Skeletal muscle cell (primary cell): ENCODE data around the gene ANKRD40.
"Not testable (repeated sequence)": the region's sequence is repeated elsewhere in the genome, so short reads cannot be mapped to it uniquely, and the experiment has no call there.

ENCODE experiments used
- DNase-seq: peaks from one replicate; pipeline ENCODE4 v3.0.0-alpha.2; 2010; ENCODE audit warnings: low read depth
- H3K4me3 ChIP-seq: 2 replicates; pipeline ENCODE4 v1.5.1; 2011; ENCODE audit warnings: low read depth, mild to moderate bottlenecking, control low read depth, low read length, moderate library complexity

The ANKRD40 gene

GRCh38 chr17:50689956-50690886 is 17.5 kb downstream of the ANKRD40 start:
- H3K4me3 ChIP-seq, result no peak overlapping the region
- no peak for DNase-seq

DNA sequence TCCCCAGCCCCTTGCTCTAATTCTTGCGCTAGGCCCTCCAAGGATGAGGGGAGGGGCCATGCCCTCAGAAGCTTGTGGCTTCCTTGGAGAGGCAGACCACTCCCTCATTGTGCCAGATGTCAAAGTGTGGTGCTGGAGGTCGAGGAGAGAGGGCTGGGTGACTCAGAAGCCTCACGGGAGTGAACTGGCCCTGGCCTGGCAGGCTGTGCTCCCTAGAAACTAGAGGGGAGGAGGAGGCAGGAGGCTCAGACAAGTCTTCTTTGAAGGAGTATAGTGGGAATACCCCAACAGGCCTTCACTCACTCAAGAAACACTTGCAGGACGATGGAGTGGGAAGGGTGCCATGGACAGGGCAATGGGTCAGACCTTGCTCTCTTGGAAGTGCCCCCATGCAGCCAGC is 18.5 kb downstream of the ANKRD40 start:
- no peak for DNase-seq
- no peak overlapping the region for H3K4me3 ChIP-seq

DNA sequence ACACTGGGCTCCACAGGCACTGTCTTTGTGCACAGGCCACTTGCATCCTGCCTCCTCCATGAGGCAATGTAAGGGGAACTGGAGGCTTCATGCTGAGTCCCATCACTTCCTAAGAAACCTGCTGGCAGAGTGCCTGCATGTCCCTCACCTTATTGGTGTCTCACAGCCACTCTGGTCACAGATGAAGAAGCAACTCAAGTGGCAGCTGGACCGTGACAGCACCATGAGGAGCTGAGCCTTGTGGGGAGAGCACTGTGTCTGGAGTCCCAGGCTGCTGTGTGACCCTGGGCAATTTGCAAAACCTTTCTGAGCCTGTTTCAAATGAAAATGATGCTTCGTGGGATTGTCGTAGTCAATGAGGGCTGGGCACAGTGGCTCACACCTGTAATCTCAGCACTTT is 19.5 kb downstream of the ANKRD40 start:
- no peak for DNase-seq
- H3K4me3 ChIP-seq, result no peak overlapping the region

DNA sequence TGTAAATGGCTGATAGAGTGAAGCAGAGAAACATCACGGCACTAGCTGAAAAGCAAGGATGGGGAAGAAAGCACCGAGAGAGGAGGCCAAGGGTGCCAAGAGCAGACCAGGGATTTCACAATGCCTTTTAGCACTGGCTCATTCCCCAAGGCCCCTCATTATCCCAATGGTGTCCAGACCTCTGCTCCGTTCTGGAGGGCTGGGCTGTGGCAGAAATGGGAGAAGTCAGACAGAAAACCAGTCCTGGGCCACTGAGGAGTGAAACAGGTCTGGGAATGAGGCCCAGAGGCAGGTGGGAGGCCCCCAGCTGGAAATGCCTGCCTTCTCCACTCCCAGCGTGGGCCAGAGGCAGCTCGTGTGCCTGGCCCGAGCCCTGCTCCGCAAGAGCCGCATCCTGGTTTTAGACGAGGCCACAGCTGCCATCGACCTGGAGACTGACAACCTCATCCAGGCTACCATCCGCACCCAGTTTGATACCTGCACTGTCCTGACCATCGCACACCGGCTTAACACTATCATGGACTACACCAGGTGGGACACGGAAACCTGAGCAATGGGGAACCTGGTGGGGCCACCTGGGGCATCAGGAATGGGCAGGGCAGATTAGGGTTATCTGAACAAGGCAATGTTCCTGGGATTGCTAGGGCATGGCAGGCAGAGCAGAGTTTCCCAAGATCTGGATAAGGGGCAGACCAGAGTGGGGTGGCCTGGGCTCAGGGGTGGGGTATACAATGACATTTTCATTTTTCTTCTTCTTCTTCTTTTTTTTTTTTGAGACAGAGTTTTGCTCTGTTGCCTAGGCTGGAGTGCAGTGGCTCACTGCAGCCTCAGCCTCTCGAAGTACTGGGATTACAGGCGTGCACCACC is 20.3 kb downstream of the ANKRD40 start:
- DNase-seq, result no peak

GRCh38 chr17:50686494-50687199 is 21.1 kb downstream of the ANKRD40 start:
- DNase-seq, result no peak

More for the DNA sequence above, 20.3 kb downstream of the ANKRD40 start:
- H3K4me3 ChIP-seq, result no peak overlapping the region

DNA sequence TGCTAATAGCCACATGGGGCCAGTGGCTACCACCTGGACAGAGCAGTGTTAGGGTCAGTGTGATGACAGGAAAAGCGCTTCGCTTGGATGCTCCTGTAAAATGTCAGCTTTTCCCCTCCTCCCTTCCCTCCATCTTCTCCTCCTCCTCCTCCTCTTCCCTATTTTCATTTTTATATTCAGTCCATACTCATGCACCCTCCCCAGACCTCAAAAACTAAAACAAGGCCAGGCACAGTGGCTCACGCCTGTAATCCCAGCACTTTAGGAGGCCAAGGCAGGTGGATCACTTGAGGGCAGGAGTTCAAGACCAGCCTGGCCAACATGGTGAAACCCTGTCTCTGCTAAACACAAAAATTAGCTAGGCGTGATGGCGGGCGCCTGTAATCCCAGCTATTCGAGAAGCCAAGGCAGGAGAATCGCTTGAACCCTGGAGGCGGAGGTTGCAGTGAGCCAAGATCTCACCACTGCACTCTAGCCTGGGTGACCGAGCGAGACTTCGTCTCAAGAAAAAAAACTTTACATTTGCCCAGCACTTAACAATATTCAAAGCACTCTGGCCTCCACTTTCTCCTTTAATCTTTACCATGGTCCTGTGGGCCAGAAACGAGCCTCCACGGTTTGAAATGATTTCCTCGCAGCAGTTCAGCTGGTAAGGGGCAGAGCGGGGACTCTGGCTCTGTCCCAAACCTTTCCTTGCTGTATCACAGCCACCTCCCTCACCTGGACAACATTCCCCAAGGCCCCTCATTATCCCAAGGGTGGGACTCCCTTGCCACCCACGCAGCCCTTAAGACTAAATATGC is 21.8 kb downstream of the ANKRD40 start:
- DNase-seq, result no peak
- H3K4me3 ChIP-seq, result no peak overlapping the region

More at GRCh38 chr17:50686494-50687199, 21.1 kb downstream of the ANKRD40 start:
- H3K4me3 ChIP-seq, result no peak overlapping the region

- no peak for DNase-seq
These were observed 22.4 kb downstream of the ANKRD40 start for GRCh38 chr17:50685334-50685665.

DNA sequence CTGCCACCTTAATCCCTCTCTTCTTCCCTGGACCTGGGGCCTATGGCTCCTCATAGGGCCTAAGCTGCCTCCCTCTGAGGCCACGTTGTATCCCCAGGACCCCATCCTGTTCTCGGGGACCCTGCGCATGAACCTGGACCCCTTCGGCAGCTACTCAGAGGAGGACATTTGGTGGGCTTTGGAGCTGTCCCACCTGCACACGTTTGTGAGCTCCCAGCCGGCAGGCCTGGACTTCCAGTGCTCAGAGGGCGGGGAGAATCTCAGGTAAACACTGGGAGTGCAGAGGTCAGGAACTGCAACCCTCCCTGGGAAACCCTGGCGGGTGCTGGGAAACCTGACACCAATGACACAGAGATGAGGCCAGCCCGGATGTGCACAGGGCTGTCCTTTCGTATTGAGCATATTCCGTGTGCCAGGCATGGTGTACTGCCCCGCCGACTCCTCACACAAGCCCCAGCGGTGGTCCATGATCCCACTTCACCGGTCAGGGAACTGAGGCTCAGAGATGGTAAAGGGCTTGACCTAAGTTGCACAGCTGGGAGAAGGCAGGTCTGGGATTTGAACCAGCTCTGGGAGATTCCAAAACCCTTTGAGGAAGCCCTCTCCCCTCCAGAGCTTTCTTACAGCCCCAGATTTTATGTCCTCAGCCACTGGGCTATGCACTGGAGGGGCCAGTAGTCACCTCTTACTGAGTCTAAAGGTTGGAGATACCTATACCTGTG is 22.9 kb downstream of the ANKRD40 start:
- H3K4me3 ChIP-seq, result no peak overlapping the region
- no peak for DNase-seq

More at GRCh38 chr17:50685334-50685665, 22.4 kb downstream of the ANKRD40 start:
- no peak overlapping the region for H3K4me3 ChIP-seq

GRCh38 chr17:50684288-50684611 is 23.5 kb downstream of the ANKRD40 start:
- DNase-seq, result no peak
- no peak overlapping the region for H3K4me3 ChIP-seq

DNA sequence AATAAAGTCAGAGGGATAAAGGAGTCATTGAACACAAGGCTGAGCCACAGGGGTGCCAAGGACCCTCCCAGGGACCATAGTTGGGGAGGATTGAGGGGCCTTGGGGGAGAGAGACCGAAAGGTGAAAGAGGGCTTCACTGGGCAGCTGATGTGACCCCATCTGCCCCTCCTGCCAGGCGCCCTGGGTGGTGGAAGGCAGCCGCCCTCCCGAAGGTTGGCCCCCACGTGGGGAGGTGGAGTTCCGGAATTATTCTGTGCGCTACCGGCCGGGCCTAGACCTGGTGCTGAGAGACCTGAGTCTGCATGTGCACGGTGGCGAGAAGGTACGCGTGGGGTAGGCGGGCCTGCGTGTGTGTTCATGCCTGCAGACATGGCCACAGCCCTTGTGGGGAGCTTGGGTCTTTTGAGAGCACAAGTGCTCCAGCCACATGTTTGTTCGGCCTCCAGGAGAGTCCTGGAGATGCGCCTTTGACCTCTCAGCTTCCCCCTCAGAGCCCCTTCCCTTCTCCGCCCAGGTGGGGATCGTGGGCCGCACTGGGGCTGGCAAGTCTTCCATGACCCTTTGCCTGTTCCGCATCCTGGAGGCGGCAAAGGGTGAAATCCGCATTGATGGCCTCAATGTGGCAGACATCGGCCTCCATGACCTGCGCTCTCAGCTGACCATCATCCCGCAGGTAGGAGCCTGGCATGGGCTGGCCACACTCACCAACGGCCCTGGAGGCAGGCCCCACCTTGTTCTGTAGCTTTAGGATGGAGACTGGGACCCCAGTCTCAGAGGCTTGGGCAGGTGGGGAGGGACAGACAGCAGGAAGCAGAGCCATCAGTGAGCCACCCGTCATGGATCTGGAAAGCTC is 24.1 kb downstream of the ANKRD40 start:
- H3K4me3 ChIP-seq, result no peak overlapping the region
- no peak for DNase-seq

DNA sequence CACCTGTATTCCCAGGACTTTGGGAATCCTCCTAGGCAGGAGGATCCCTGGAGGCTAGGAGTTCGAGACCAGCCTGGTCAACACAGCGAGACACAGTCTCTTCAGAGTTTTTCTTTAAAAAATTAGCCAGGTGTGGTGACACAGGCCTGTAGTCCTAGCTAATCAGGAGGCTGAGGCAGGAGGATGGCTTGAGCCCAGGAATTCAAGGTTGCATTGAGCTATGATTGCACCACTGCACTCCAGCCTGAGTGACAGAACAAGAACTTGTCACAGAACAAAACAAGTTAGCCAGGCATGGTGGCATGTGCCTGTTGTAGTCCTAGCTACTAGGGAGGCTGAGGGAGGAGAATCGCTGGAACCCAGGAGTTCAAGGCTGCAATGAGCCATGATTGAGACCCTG is 24.8 kb downstream of the ANKRD40 start:
- H3K4me3 ChIP-seq, result no peak overlapping the region
- DNase-seq, result no peak

GRCh38 chr17:50682441-50682840 is 25.3 kb downstream of the ANKRD40 start:
- no peak overlapping the region for H3K4me3 ChIP-seq
- no peak for DNase-seq

GRCh38 chr17:50681263-50682200 is 26.2 kb downstream of the ANKRD40 start:
- H3K4me3 ChIP-seq, result no peak overlapping the region
- peak; percentile 48 for DNase-seq

GRCh38 chr17:50680543-50681262 is 27.0 kb downstream of the ANKRD40 start:
- H3K4me3 ChIP-seq, result not testable (repeated sequence)

GRCh38 chr17:50680126-50680525 is 27.6 kb downstream of the ANKRD40 start:
- no peak for DNase-seq
- no peak overlapping the region for H3K4me3 ChIP-seq

More at GRCh38 chr17:50680543-50681262, 27.0 kb downstream of the ANKRD40 start:
- DNase-seq, result not testable (repeated sequence)

- DNase-seq, result no peak
These were observed 28.6 kb downstream of the ANKRD40 start for GRCh38 chr17:50679008-50679544.

More at GRCh38 chr17:50679008-50679544, 28.6 kb downstream of the ANKRD40 start:
- no peak overlapping the region for H3K4me3 ChIP-seq
